ENCODE data around the gene CA11. TPM values are rescaled to one million over a fixed set of nuclear protein-coding genes. Genes with fewer than 3 reads are reported as not detected.

CA11 gene
- total RNA-seq, 2 donors from 2014 or later: 2.9 TPM; not detected in 1

- no peak overlapping the region for H3K4me3 ChIP-seq
- intact Hi-C loops (cut with DNase I): no loop called here
- no peak overlapping the region for H3K27ac ChIP-seq
- H3K36me3 ChIP-seq (replicated peaks in 1 of 2; ENCODE audit: insufficient read depth in 1 of 2, low read depth in 2 of 2): no peaks in the 10 kb centered on the region
- 65% methylated on average over 6 of the region's 6 CpGs; no CpG with 5 or more reads in 1 of the 2 donors for WGBS, 2 donors
- peaks cover 29% of the 10 kb centered on the region for H3K4me1 ChIP-seq
- TF ChIP-seq POLR2A (IDR thresholded peaks at IDR 0.05) (no peak), CTCF (IDR thresholded peaks at IDR 0.05) (no peak)
- no peaks in the 10 kb centered on the region for H3K9me3 ChIP-seq
- ATAC-seq (no peak), DNase-seq (no peak)
- no peaks in the 10 kb centered on the region for H3K27me3 ChIP-seq
These were observed 18.7 kb downstream of the CA11 start for GRCh38 chr19:48627201-48627864.

- H3K4me3 ChIP-seq: no peak overlapping the region
- no peaks in the 10 kb centered on the region for H3K9me3 ChIP-seq
- H3K27ac ChIP-seq: no peak overlapping the region
- no peaks in the 10 kb centered on the region for H3K27me3 ChIP-seq
- intact Hi-C loops (cut with DNase I): no loop called here
- 91 to 92% methylated on average over 22 to 30 of the region's 30 CpGs for WGBS, 2 donors
- TF ChIP-seq POLR2A (IDR thresholded peaks at IDR 0.05): no peak
- TF ChIP-seq CTCF (IDR thresholded peaks at IDR 0.05): no peak
- peaks cover 29% of the 10 kb centered on the region for H3K4me1 ChIP-seq
- H3K36me3 ChIP-seq (replicated peaks in 1 of 2; ENCODE audit: insufficient read depth in 1 of 2, low read depth in 2 of 2): no peaks in the 10 kb centered on the region
- ATAC-seq (no peak), DNase-seq (no peak)
These were observed 20.1 kb downstream of the CA11 start for GRCh38 chr19:48625891-48626327.

- peaks cover 23% of the 10 kb centered on the region for H3K4me1 ChIP-seq
- H3K27ac ChIP-seq: peak overlapping the region; percentile 47 to 81 (median 78)
- no peaks in the 10 kb centered on the region for H3K9me3 ChIP-seq
- H3K4me3 ChIP-seq: no peak overlapping the region
- ATAC-seq (no peak), DNase-seq (no peak)
- no peaks in the 10 kb centered on the region for H3K27me3 ChIP-seq
- WGBS, 2 donors: 54 to 60% methylated on average over 24 of the region's 24 CpGs
- intact Hi-C loops (cut with DNase I): no loop called here
- TF ChIP-seq POLR2A (IDR thresholded peaks at IDR 0.05) (no peak), CTCF (IDR thresholded peaks at IDR 0.05) (no peak)
- H3K36me3 ChIP-seq (replicated peaks in 1 of 2; ENCODE audit: insufficient read depth in 1 of 2, low read depth in 2 of 2): no peaks in the 10 kb centered on the region
These were observed 20.9 kb downstream of the CA11 start for GRCh38 chr19:48624791-48625723.

- no peaks in the 10 kb centered on the region for H3K36me3 ChIP-seq (replicated peaks in 1 of 2; ENCODE audit: insufficient read depth in 1 of 2, low read depth in 2 of 2)
- no peak for TF ChIP-seq CTCF (IDR thresholded peaks at IDR 0.05)
- TF ChIP-seq POLR2A (IDR thresholded peaks at IDR 0.05): peak in 1 of 3 donors; percentile 22
- peak; percentile 97 to 99 (median 98) for DNase-seq
- 1% methylated on average over 32 to 36 of the region's 40 CpGs for WGBS, 2 donors
- H3K9me3 ChIP-seq: no peaks in the 10 kb centered on the region
- peak; percentile 81 for ATAC-seq
- intact Hi-C loops (cut with DNase I): no loop called here
- peaks cover 26% of the 10 kb centered on the region for H3K4me1 ChIP-seq
- H3K27me3 ChIP-seq: no peaks in the 10 kb centered on the region
- H3K4me3 ChIP-seq: peak overlapping the region in 1 of 2 donors; percentile 2
- peak overlapping the region; percentile 47 to 81 (median 78) for H3K27ac ChIP-seq
These were observed 21.9 kb downstream of the CA11 start for GRCh38 chr19:48624067-48624594.
